ENCODE measurements around the gene GRID1. TPM values are rescaled to one million over a fixed set of nuclear protein-coding genes. Genes with fewer than 3 reads are reported as not detected.

GRID1 gene
- total RNA-seq, 1 donor from 2014 or later = 0.12 TPM

- DNase-seq (ENCODE audit: extremely low read depth, low read depth, low spot score) = no peak
Measured at GRCh38 chr10:85618841-85619240, 747.8 kb downstream of the GRID1 start.

GRCh38 chr10:85617751-85618546 is 748.6 kb downstream of the GRID1 start:
- no peak for DNase-seq (ENCODE audit: extremely low read depth, low read depth, low spot score)

- no peak for DNase-seq (ENCODE audit: extremely low read depth, low read depth, low spot score)
Measured at GRCh38 chr10:85615556-85615955, 751.0 kb downstream of the GRID1 start.

- DNase-seq (ENCODE audit: extremely low read depth, low read depth, low spot score) = no peak
Measured at GRCh38 chr10:85614981-85615380, 751.6 kb downstream of the GRID1 start.

GRCh38 chr10:85614566-85614965 is 752.0 kb downstream of the GRID1 start:
- DNase-seq (ENCODE audit: extremely low read depth, low read depth, low spot score) = no peak

- DNase-seq (ENCODE audit: extremely low read depth, low read depth, low spot score) = no peak
Measured at GRCh38 chr10:85613391-85613790, 753.2 kb downstream of the GRID1 start.

- no peak for DNase-seq (ENCODE audit: extremely low read depth, low read depth, low spot score)
Measured at GRCh38 chr10:85612833-85613232, 753.8 kb downstream of the GRID1 start.

- DNase-seq (ENCODE audit: extremely low read depth, low read depth, low spot score) = no peak
Measured at GRCh38 chr10:85612378-85612775, 754.2 kb downstream of the GRID1 start.

GRCh38 chr10:85611746-85612377 is 754.7 kb downstream of the GRID1 start:
- DNase-seq (ENCODE audit: extremely low read depth, low read depth, low spot score) = no peak

GRCh38 chr10:85611093-85611740 is 755.4 kb downstream of the GRID1 start:
- DNase-seq (ENCODE audit: extremely low read depth, low read depth, low spot score) = no peak

GRCh38 chr10:85610381-85611092 is 756.1 kb downstream of the GRID1 start:
- DNase-seq (ENCODE audit: extremely low read depth, low read depth, low spot score) = no peak

GRCh38 chr10:85609509-85609908 is 757.1 kb downstream of the GRID1 start:
- DNase-seq (ENCODE audit: extremely low read depth, low read depth, low spot score) = no peak

- DNase-seq (ENCODE audit: extremely low read depth, low read depth, low spot score) = no peak
Measured at GRCh38 chr10:85608706-85609105, 757.9 kb downstream of the GRID1 start.

- DNase-seq (ENCODE audit: extremely low read depth, low read depth, low spot score) = no peak
Measured at GRCh38 chr10:85607043-85607695, 759.4 kb downstream of the GRID1 start.

GRCh38 chr10:85606401-85606800 is 760.2 kb downstream of the GRID1 start:
- no peak for DNase-seq (ENCODE audit: extremely low read depth, low read depth, low spot score)

GRCh38 chr10:85604884-85605283 is 761.7 kb downstream of the GRID1 start:
- DNase-seq (ENCODE audit: extremely low read depth, low read depth, low spot score) = no peak

- no peak for DNase-seq (ENCODE audit: extremely low read depth, low read depth, low spot score)
Measured at GRCh38 chr10:85604136-85604725, 762.4 kb downstream of the GRID1 start.

GRCh38 chr10:85603151-85603940 is 763.2 kb downstream of the GRID1 start:
- DNase-seq (ENCODE audit: extremely low read depth, low read depth, low spot score) = no peak

- no peak for DNase-seq (ENCODE audit: extremely low read depth, low read depth, low spot score)
Measured at GRCh38 chr10:85602713-85603112, 763.9 kb downstream of the GRID1 start.

GRCh38 chr10:85602306-85602705 is 764.3 kb downstream of the GRID1 start:
- no peak for DNase-seq (ENCODE audit: extremely low read depth, low read depth, low spot score)

Measured in glomerular endothelial cell (primary cell).